ACHN (cell line): Measurements from ENCODE around the gene FGFBP3.

Source experiments
- DNase-seq: peaks from one replicate; pipeline ENCODE4 v3.0.0-alpha.2; 2015
- in situ Hi-C: cut with HindIII; loops from 2 replicates; pipeline ENCODE4 v1.10.0; 2017; ENCODE audit warnings: low sequenced_read_pairs, low pct_ligation_motif_present, low pct_unique_long_range_greater_than_20kb

The FGFBP3 gene

GRCh38 chr10:91875156-91875555, 34.1 kb downstream of the FGFBP3 start:
- DNase-seq = no peak
- in situ Hi-C loops = no loop called here

- DNase-seq = no peak
- in situ Hi-C loops = no loop called here
Observed at GRCh38 chr10:91865562-91866081, 43.7 kb downstream of the FGFBP3 start.

GRCh38 chr10:91864744-91865143, 44.5 kb downstream of the FGFBP3 start:
- in situ Hi-C loops = no loop called here
- no peak for DNase-seq

GRCh38 chr10:91864099-91864498, 45.2 kb downstream of the FGFBP3 start:
- in situ Hi-C loops = no loop called here
- DNase-seq = no peak

- no peak for DNase-seq
- in situ Hi-C loops = no loop called here
Observed at GRCh38 chr10:91860885-91861284, 48.4 kb downstream of the FGFBP3 start.

- in situ Hi-C loops = no loop called here
- DNase-seq = peak; percentile 26
Observed at GRCh38 chr10:91856637-91857036, 52.6 kb downstream of the FGFBP3 start.
